SK-MEL-5 (cell line): ENCODE results near the gene GUCY1B1. TPM values are rescaled to one million over a fixed set of nuclear protein-coding genes. Genes with fewer than 3 reads are reported as not detected.

Source experiments
- DNase-seq: peaks from one replicate; pipeline ENCODE4 v3.0.0-alpha.2; 2016; ENCODE audit warnings: low read depth, low spot score
- in situ Hi-C: cut with HindIII; loops from 2 replicates; pipeline ENCODE4 v1.10.0; 2016; ENCODE audit warnings: low sequenced_read_pairs, high pct_unique_total_duplicates, low pct_unique_long_range_greater_than_20kb
- total RNA-seq: library from RNA; depleted of rRNA; stranded (reverse); fragments of >200 nt; shearing (Covaris generic); gene quantifications from 2 replicates; pipeline ENCODE4 v1.2.3, GENCODE V29; 2014

The GUCY1B1 gene
- total RNA-seq, 1 experiment from 2014 or later: 0.18 TPM

GRCh38 chr4:155757745-155758265, 1.0 kb upstream of the GUCY1B1 start:
- in situ Hi-C loops: no loop called here
- no peak for DNase-seq

GRCh38 chr4:155759372-155760252, 791 bp downstream of the GUCY1B1 start:
- in situ Hi-C loops: no loop called here
- no peak for DNase-seq

- in situ Hi-C loops: no loop called here
These were observed 2.2 kb downstream of the GUCY1B1 start for GRCh38 chr4:155761047-155761446.

GRCh38 chr4:155761916-155762315, 3.1 kb downstream of the GUCY1B1 start:
- no peak for DNase-seq
- in situ Hi-C loops: no loop called here

More at GRCh38 chr4:155761047-155761446, 2.2 kb downstream of the GUCY1B1 start:
- DNase-seq: no peak

GRCh38 chr4:155762334-155762733, 3.5 kb downstream of the GUCY1B1 start:
- DNase-seq: no peak
- in situ Hi-C loops: no loop called here

GRCh38 chr4:155763551-155763950, 4.7 kb downstream of the GUCY1B1 start:
- in situ Hi-C loops: no loop called here
- DNase-seq: no peak

- DNase-seq: no peak
- in situ Hi-C loops: no loop called here
These were observed 6.3 kb downstream of the GUCY1B1 start for GRCh38 chr4:155765149-155765548.

- in situ Hi-C loops: no loop called here
- DNase-seq: no peak
These were observed 7.8 kb downstream of the GUCY1B1 start for GRCh38 chr4:155766622-155767021.

- DNase-seq: no peak
- in situ Hi-C loops: no loop called here
These were observed 9.5 kb downstream of the GUCY1B1 start for GRCh38 chr4:155768370-155768769.

- in situ Hi-C loops: no loop called here
- DNase-seq: no peak
These were observed 10.3 kb downstream of the GUCY1B1 start for GRCh38 chr4:155769090-155769489.

GRCh38 chr4:155772459-155773195, 13.8 kb downstream of the GUCY1B1 start:
- in situ Hi-C loops: no loop called here
- DNase-seq: no peak

GRCh38 chr4:155773196-155773800, 14.5 kb downstream of the GUCY1B1 start:
- no peak for DNase-seq
- in situ Hi-C loops: no loop called here

GRCh38 chr4:155774033-155774432, 15.2 kb downstream of the GUCY1B1 start:
- in situ Hi-C loops: no loop called here
- DNase-seq: no peak

- in situ Hi-C loops: no loop called here
These were observed 19.3 kb downstream of the GUCY1B1 start for GRCh38 chr4:155777971-155778735.

GRCh38 chr4:155780775-155781174, 22.0 kb downstream of the GUCY1B1 start:
- DNase-seq: no peak
- in situ Hi-C loops: no loop called here

More at GRCh38 chr4:155777971-155778735, 19.3 kb downstream of the GUCY1B1 start:
- no peak for DNase-seq

- in situ Hi-C loops: no loop called here
- no peak for DNase-seq
These were observed 22.5 kb downstream of the GUCY1B1 start for GRCh38 chr4:155781249-155781831.

- in situ Hi-C loops: no loop called here
- DNase-seq: no peak
These were observed 25.8 kb downstream of the GUCY1B1 start for GRCh38 chr4:155784637-155785036.
